ENCODE data around the gene RBM18. TPM values are rescaled to one million over a fixed set of nuclear protein-coding genes. Genes with fewer than 3 reads are reported as not detected.

RBM18 gene
- total RNA-seq, 1 donor: 11.2 TPM

GRCh38 chr9:122197426-122197825 lies 67.2 kb downstream of the RBM18 start:
- H3K4me3 ChIP-seq (ENCODE audit: low read depth, low read length): no peak overlapping the region
- no peak for DNase-seq (ENCODE audit: low read depth)
- no peak for TF ChIP-seq CTCF (IDR thresholded peaks at IDR 0.05; ENCODE audit: insufficient read depth, low read depth, low read length)

GRCh38 chr9:122195875-122196274 lies 68.8 kb downstream of the RBM18 start:
- DNase-seq (ENCODE audit: low read depth): no peak
- no peak overlapping the region for H3K4me3 ChIP-seq (ENCODE audit: low read depth, low read length)
- no peak for TF ChIP-seq CTCF (IDR thresholded peaks at IDR 0.05; ENCODE audit: insufficient read depth, low read depth, low read length)

- no peak for TF ChIP-seq CTCF (IDR thresholded peaks at IDR 0.05; ENCODE audit: insufficient read depth, low read depth, low read length)
- H3K4me3 ChIP-seq (ENCODE audit: low read depth, low read length): no peak overlapping the region
- no peak for DNase-seq (ENCODE audit: low read depth)
These were observed 71.0 kb downstream of the RBM18 start for GRCh38 chr9:122193651-122194050.

- no peak for TF ChIP-seq CTCF (IDR thresholded peaks at IDR 0.05; ENCODE audit: insufficient read depth, low read depth, low read length)
- DNase-seq (ENCODE audit: low read depth): no peak
- H3K4me3 ChIP-seq (ENCODE audit: low read depth, low read length): no peak overlapping the region
These were observed 71.6 kb downstream of the RBM18 start for GRCh38 chr9:122192914-122193525.

- H3K4me3 ChIP-seq (ENCODE audit: low read depth, low read length): no peak overlapping the region
- TF ChIP-seq CTCF (IDR thresholded peaks at IDR 0.05; ENCODE audit: insufficient read depth, low read depth, low read length): no peak
- no peak for DNase-seq (ENCODE audit: low read depth)
These were observed 72.3 kb downstream of the RBM18 start for GRCh38 chr9:122192261-122192875.

GRCh38 chr9:122191584-122191983 lies 73.1 kb downstream of the RBM18 start:
- no peak for DNase-seq (ENCODE audit: low read depth)
- TF ChIP-seq CTCF (IDR thresholded peaks at IDR 0.05; ENCODE audit: insufficient read depth, low read depth, low read length): no peak
- no peak overlapping the region for H3K4me3 ChIP-seq (ENCODE audit: low read depth, low read length)

Data from fibroblast of villous mesenchyme (primary cell).